H1 (cell line): ENCODE measurements around the gene GRM8. TPM values are rescaled to one million over a fixed set of nuclear protein-coding genes. Genes with fewer than 3 reads are reported as not detected.

Experiments
- CTCF ChIA-PET: fragments of 300-600 bp; sonication (Branson Sonifier 250); formaldehyde crosslinking; loops from one replicate; lab custom pipeline; 2021; ENCODE audit not compliant: partially characterized antibody; lab: Charles Lee
- POLR2A ChIA-PET: fragments of 300-600 bp; sonication (Branson Sonifier 250); formaldehyde crosslinking; loops from one replicate; lab custom pipeline; 2021; ENCODE audit warnings: inconsistent platforms; ENCODE audit not compliant: partially characterized antibody; lab: Charles Lee
- DNase-seq, 2 experiments: peaks; one replicate each; pipeline versions ENCODE4 v3.0.0 to v3.0.0-alpha.2; 2010 to 2022; ENCODE audit warnings: low spot score in 2 of 2, low read depth in 1 of 2, mixed read lengths in 1 of 2
- FAIRE-seq: peaks from 2 replicates; lab custom pipeline; 2011; peaks lifted over from hg19 to GRCh38; lab: Jason Lieb, UNC
- H2AFZ ChIP-seq: 2 replicates; pipeline ENCODE4 v1.8.1; 2012; ENCODE audit warnings: low read length, inconsistent platforms
- H2AK5ac ChIP-seq: 2 replicates; pipeline ENCODE4 v1.6.1; 2013; ENCODE audit warnings: low read depth, low read length
- H2BK120ac ChIP-seq: replicated peaks from 2 replicates; pipeline ENCODE3; 2013; ENCODE audit warnings: low read depth, low read length, inconsistent platforms
- H2BK12ac ChIP-seq: 2 replicates; pipeline ENCODE4 v1.6.1; 2013; ENCODE audit warnings: low read depth, low read length
- H2BK15ac ChIP-seq: 2 replicates; pipeline ENCODE4 v1.6.1; 2013; ENCODE audit warnings: low read length
- H2BK20ac ChIP-seq: 2 replicates; pipeline ENCODE4 v1.6.1; 2013; ENCODE audit warnings: low read length
- H2BK5ac ChIP-seq: 2 replicates; pipeline ENCODE4 v1.6.1; 2013; ENCODE audit warnings: low read depth, low read length
- H3K14ac ChIP-seq: 2 replicates; pipeline ENCODE4 v1.6.1; 2013; ENCODE audit warnings: inconsistent platforms; ENCODE audit not compliant: insufficient read length
- H3K18ac ChIP-seq: 2 replicates; pipeline ENCODE4 v1.6.1; 2013; ENCODE audit warnings: low read length; ENCODE audit errors: extremely low read depth
- H3K23ac ChIP-seq: 2 replicates; pipeline ENCODE4 v1.6.1; 2013; ENCODE audit warnings: inconsistent platforms; ENCODE audit not compliant: insufficient read length
- H3K23me2 ChIP-seq: 2 replicates; pipeline ENCODE4 v1.6.1; 2013; ENCODE audit warnings: low read depth, low read length
- H3K27ac ChIP-seq: 2 replicates; pipeline ENCODE4 v1.6.1; 2011; ENCODE audit warnings: low read depth, low read length, inconsistent platforms
- H3K27me3 ChIP-seq, 4 experiments: replicated peaks in 1 of 4; 1 replicate in 1 of 4; 2 replicates in 3 of 4; pipeline versions ENCODE4 v1.6.1 to v1.8.1; 2011 to 2013; ENCODE audit warnings: low read length in 3 of 4, mild to moderate bottlenecking in 3 of 4, inconsistent platforms in 2 of 4, mixed read lengths in 2 of 4, moderate library complexity in 1 of 4; ENCODE audit not compliant: control insufficient read depth in 3 of 4, insufficient read depth in 3 of 4; ENCODE audit errors: extremely low read depth in 1 of 4
- H3K36me3 ChIP-seq, 4 experiments: 2 replicates each; pipeline versions ENCODE4 v1.6.1 to v1.8.1; 2011 to 2013; ENCODE audit warnings: mild to moderate bottlenecking in 4 of 4, low read length in 3 of 4, moderate library complexity in 2 of 4, control low read depth in 1 of 4, inconsistent platforms in 1 of 4; ENCODE audit not compliant: insufficient read depth in 4 of 4, control insufficient read depth in 2 of 4
- H3K4ac ChIP-seq: replicated peaks from 2 replicates; pipeline ENCODE3; 2013; ENCODE audit warnings: low read length, low read depth, mixed read lengths, inconsistent platforms; ENCODE audit not compliant: insufficient read length
- H3K4me1 ChIP-seq, 4 experiments: replicated peaks in 1 of 4; 1 replicate in 1 of 4; 2 replicates in 3 of 4; pipeline versions ENCODE4 v1.6.1 to v1.8.1; 2011 to 2013; ENCODE audit warnings: low read length in 3 of 4, inconsistent platforms in 2 of 4, mixed read lengths in 1 of 4; ENCODE audit not compliant: insufficient read depth in 4 of 4, control insufficient read depth in 3 of 4
- H3K4me2 ChIP-seq, 2 experiments: 2 replicates each; pipeline versions ENCODE4 v1.6.1 to v1.8.1; 2011 to 2013; ENCODE audit warnings: low read depth in 2 of 2, low read length in 2 of 2, control low read depth in 1 of 2, inconsistent platforms in 1 of 2, mild to moderate bottlenecking in 1 of 2; ENCODE audit not compliant: insufficient read depth in 1 of 2
- H3K4me3 ChIP-seq, 4 experiments: fragments of 200-600, 300-600 bp in 1 of 4; sonication (generic), shearing (Covaris generic), sonication (Bioruptor Twin) in 1 of 4; 2 replicates each; pipeline versions ENCODE4 v1.5.1 to v1.8.1; 2011 to 2016; ENCODE audit warnings: low read length in 4 of 4, low read depth in 3 of 4, control low read depth in 2 of 4, inconsistent platforms in 2 of 4, mild to moderate bottlenecking in 2 of 4, mixed read lengths in 1 of 4, moderate library complexity in 1 of 4; ENCODE audit not compliant: insufficient read depth in 2 of 4; ENCODE audit errors: extremely low read depth in 1 of 4
- H3K56ac ChIP-seq: replicated peaks from 2 replicates; pipeline ENCODE3; 2013; ENCODE audit warnings: low read depth, mild to moderate bottlenecking, mixed read lengths, low read length, inconsistent platforms; ENCODE audit not compliant: insufficient read length
- H3K79me1 ChIP-seq: 2 replicates; pipeline ENCODE4 v1.6.1; 2013; ENCODE audit warnings: low read depth, low read length, control low read depth
- H3K79me2 ChIP-seq, 2 experiments: 2 replicates each; pipeline versions ENCODE4 v1.6.1 to v1.8.1; 2012 to 2013; ENCODE audit warnings: low read length in 2 of 2, mild to moderate bottlenecking in 2 of 2, inconsistent platforms in 1 of 2; ENCODE audit not compliant: insufficient read depth in 2 of 2, control insufficient read depth in 1 of 2
- H3K9ac ChIP-seq, 4 experiments: replicated peaks in 1 of 4; 1 replicate in 1 of 4; 2 replicates in 3 of 4; pipeline versions ENCODE4 v1.6.1 to v1.8.1; 2011 to 2013; ENCODE audit warnings: low read depth in 3 of 4, low read length in 3 of 4, control low read depth in 2 of 4, mild to moderate bottlenecking in 2 of 4, moderate library complexity in 2 of 4, inconsistent platforms in 1 of 4; ENCODE audit errors: extremely low read depth in 1 of 4
- H3K9me3 ChIP-seq, 2 experiments: 2 replicates each; pipeline versions ENCODE4 v1.6.1 to v1.8.1; 2012 to 2013; ENCODE audit warnings: mild to moderate bottlenecking in 2 of 2, moderate library complexity in 2 of 2, control low read depth in 1 of 2, inconsistent platforms in 1 of 2, low read depth in 1 of 2, low read length in 1 of 2, mixed read lengths in 1 of 2; ENCODE audit not compliant: insufficient read depth in 2 of 2
- H4K20me1 ChIP-seq, 2 experiments: replicated peaks in 1 of 2; 2 replicates each; pipeline versions ENCODE3 to v1.8.1; 2011 to 2013; ENCODE audit warnings: inconsistent platforms in 2 of 2, low read length in 2 of 2, mild to moderate bottlenecking in 1 of 2; ENCODE audit not compliant: insufficient read depth in 2 of 2, control insufficient read depth in 1 of 2
- H4K5ac ChIP-seq: 2 replicates; pipeline ENCODE4 v1.6.1; 2013; ENCODE audit warnings: low read length, low read depth, mixed read lengths, inconsistent platforms; ENCODE audit not compliant: insufficient read length
- H4K8ac ChIP-seq: 2 replicates; pipeline ENCODE4 v1.8.0; 2013; ENCODE audit warnings: mild to moderate bottlenecking, moderate library complexity, low read length, inconsistent platforms; ENCODE audit not compliant: insufficient read depth; ENCODE audit errors: extremely low read depth
- H4K91ac ChIP-seq: replicated peaks from 2 replicates; pipeline ENCODE3; 2013; ENCODE audit warnings: low read length, mixed read lengths, inconsistent platforms; ENCODE audit not compliant: insufficient read length
- ASH2L ChIP-seq: fragments of 200-600, 300-600 bp; sonication (generic); IDR thresholded peaks from one replicate; pipeline ENCODE4 v1.7.1; 2017; ENCODE audit warnings: low read length
- CREB1 ChIP-seq: IDR thresholded peaks from 2 replicates; pipeline ENCODE4 v1.6.1; 2012; ENCODE audit warnings: inconsistent platforms
- CTBP2 ChIP-seq: IDR thresholded peaks from 2 replicates; pipeline ENCODE4 v1.7.0; 2011; ENCODE audit warnings: borderline replicate concordance, mild to moderate bottlenecking, moderate library complexity, mixed read lengths, low read length; ENCODE audit not compliant: insufficient read depth, insufficient read length
- EGR1 ChIP-seq: IDR thresholded peaks from 2 replicates; pipeline ENCODE4 v1.6.1; 2011; ENCODE audit warnings: low read depth, low read length, borderline replicate concordance
- EZH2 ChIP-seq: fragments of 200-600 bp; sonication (generic); IDR thresholded peaks from 2 replicates; pipeline ENCODE4 v1.7.1; 2012; ENCODE audit warnings: low read depth, mild to moderate bottlenecking, moderate library complexity, low read length, inconsistent platforms; ENCODE audit not compliant: severe bottlenecking
- KDM4A ChIP-seq: IDR thresholded peaks from one replicate; pipeline ENCODE4 v1.7.1; 2012; ENCODE audit warnings: low read depth, mild to moderate bottlenecking, moderate library complexity, low read length, inconsistent platforms; ENCODE audit not compliant: severe bottlenecking
- POLR2A ChIP-seq, 2 experiments: IDR thresholded peaks; 1 replicate in 1 of 2; 2 replicates in 1 of 2; pipeline ENCODE4 v1.6.1; 2011; ENCODE audit warnings: low read depth in 2 of 2, low read length in 2 of 2, mild to moderate bottlenecking in 2 of 2; ENCODE audit errors: control extremely low read depth in 1 of 2
- RNF2 ChIP-seq: fragments of 200-900, 300-1000 bp; sonication (generic); IDR thresholded peaks from 2 replicates; pipeline ENCODE4 v1.7.1; 2016; ENCODE audit warnings: borderline replicate concordance, low read depth, mild to moderate bottlenecking, antibody characterized with exemption, low read length; ENCODE audit not compliant: poor library complexity, severe bottlenecking; ENCODE audit errors: missing control alignments
- RXRA ChIP-seq: IDR thresholded peaks from 2 replicates; pipeline ENCODE4 v1.6.1; 2011; ENCODE audit warnings: low read depth, mild to moderate bottlenecking, low read length, moderate library complexity; ENCODE audit not compliant: insufficient read depth
- SAP30 ChIP-seq: fragments of 300-600 bp; sonication (generic); IDR thresholded peaks from 2 replicates; pipeline ENCODE4 v1.7.1; 2012; ENCODE audit warnings: low read length, moderate library complexity, mild to moderate bottlenecking, inconsistent platforms; ENCODE audit not compliant: insufficient read depth, insufficient replicate concordance
- SIN3A ChIP-seq, 2 experiments: IDR thresholded peaks in 1 of 2; conservative IDR thresholded peaks in 1 of 2; 2 replicates each; pipeline ENCODE4 v1.6.1; 2011 to 2012; ENCODE audit warnings: low read length in 2 of 2, improper control_type of control experiment in 1 of 2, low read depth in 1 of 2, mild to moderate bottlenecking in 1 of 2
- SIRT6 ChIP-seq: IDR thresholded peaks from one replicate; pipeline ENCODE4 v1.7.1; 2012; ENCODE audit warnings: low read length, inconsistent platforms
- SIX5 ChIP-seq: IDR thresholded peaks from 2 replicates; pipeline ENCODE4 v1.6.1; 2011; ENCODE audit warnings: mild to moderate bottlenecking, low read depth, low read length
- SP2 ChIP-seq: IDR thresholded peaks from 2 replicates; pipeline ENCODE4 v1.6.1; 2012; ENCODE audit warnings: mild to moderate bottlenecking, low read length, inconsistent platforms
- SUZ12 ChIP-seq: fragments of 200-600 bp; sonication (generic); IDR thresholded peaks from 2 replicates; pipeline ENCODE4 v1.6.1; 2012; ENCODE audit warnings: mild to moderate bottlenecking, inconsistent platforms, low read length, moderate library complexity, mixed read lengths
- WGBS, 2 experiments: shearing (Covaris generic) in 1 of 2; methylation state at CpG; one replicate each; pipeline versions ENCODE4 v1.1.6 to v1.1.7; 2013 to 2015; ENCODE audit warnings: low lambda C conversion rate in 2 of 2, mixed read lengths in 2 of 2, inconsistent platforms in 1 of 2, low coverage in 1 of 2, missing lambda C conversion rate in 1 of 2; ENCODE audit not compliant: insufficient replicate concordance in 2 of 2, insufficient coverage in 1 of 2, insufficient read length in 1 of 2; ENCODE audit errors: extremely low coverage in 1 of 2, missing lambda C conversion rate in 1 of 2; 5-methylcytosine and 5-hydroxymethylcytosine counted together
- polyA plus RNA-seq, 7 experiments: library from polyadenylated mRNA; depleted of rRNA in 3 of 7; stranded (reverse) in 5 of 7; unstranded in 2 of 7; fragments of >200 nt in 5 of 7; fragments of 200-250 nt in 2 of 7; gene quantifications; 1 replicate in 5 of 7; 2 replicates in 1 of 7; 4 replicates in 1 of 7; pipeline versions ENCODE4 v1.2.1 to v1.2.3, GENCODE V29; 2011 to 2013; ENCODE audit warnings: missing spikeins in 2 of 7, mixed read lengths in 2 of 7
- total RNA-seq: library from RNA; stranded (reverse); fragmentation: NEBNext Ultra II Directional; extraction: Animal tissue kit (Norgen Biotek cat#: 25700); gene quantifications from 2 replicates; pipeline ENCODE4 v1.2.1, GENCODE V29; 2021

The GRM8 gene
- total and polyA plus RNA-seq, 2 of the 8 experiments (the other 6 are each of a cell fraction or from before 2014, with no cell fraction given), result 2.6 to 2.8 TPM

DNA sequence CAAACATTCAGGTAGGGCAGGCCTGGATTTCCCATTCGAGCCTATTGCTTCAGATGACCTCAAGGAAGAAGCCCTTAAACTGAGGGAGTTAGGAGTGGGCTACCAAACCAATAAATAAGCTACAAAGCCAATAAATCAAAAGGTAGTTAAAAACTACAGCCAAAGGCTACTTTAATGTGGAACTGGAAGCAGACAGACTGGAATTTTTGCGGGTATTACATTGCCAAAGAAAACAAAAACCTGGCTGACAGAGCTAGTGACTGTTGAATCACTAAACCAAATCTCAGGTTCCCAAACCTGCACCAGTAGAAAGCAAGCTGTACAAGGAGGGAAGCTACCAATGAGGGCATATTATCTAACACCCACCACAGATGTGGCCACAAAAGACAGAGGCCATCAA lies 315.6 kb downstream of the GRM8 start:
- H3K18ac ChIP-seq, result no peak overlapping the region
- no peak for DNase-seq
- no peak overlapping the region for H3K56ac ChIP-seq
- no peak overlapping the region for H2BK120ac ChIP-seq
- POLR2A ChIA-PET, result no interaction called here
- H4K8ac ChIP-seq, result no peak overlapping the region
- no peaks in the 10 kb centered on the region for H3K23me2 ChIP-seq
- H4K5ac ChIP-seq, result no peak overlapping the region
- H3K36me3 ChIP-seq, result no peaks in the 10 kb centered on the region
- H2BK15ac ChIP-seq, result no peak overlapping the region
- H3K4me2 ChIP-seq, result no peak overlapping the region
- no peak overlapping the region for H3K14ac ChIP-seq
- CTCF ChIA-PET, result interaction anchor here (1.7 kb wide), 1 partner anchor 37 kb away, joined by 3 read pairs; no protein-coding TSS in a partner anchor
- no peak overlapping the region for H2BK20ac ChIP-seq
- no peak for FAIRE-seq
- no peaks in the 10 kb centered on the region for H3K79me1 ChIP-seq
- H4K20me1 ChIP-seq, result no peaks in the 10 kb centered on the region
- no peak overlapping the region for H3K4ac ChIP-seq
- H3K27me3 ChIP-seq, result no peaks in the 10 kb centered on the region
- H3K4me1 ChIP-seq, result no peaks in the 10 kb centered on the region
- no peak overlapping the region for H3K4me3 ChIP-seq
- no peak overlapping the region for H3K27ac ChIP-seq
- H2BK12ac ChIP-seq, result no peak overlapping the region
- no peak overlapping the region for H2AFZ ChIP-seq
- H3K23ac ChIP-seq, result no peak overlapping the region
- no peak overlapping the region for H3K9ac ChIP-seq
- no peaks in the 10 kb centered on the region for H3K9me3 ChIP-seq
- no peak overlapping the region for H2BK5ac ChIP-seq
- H4K91ac ChIP-seq, result no peak overlapping the region
- WGBS, 2 experiments, result 90% methylated on average over 2 of the region's 2 CpGs; no CpG with 5 or more reads in 1 of the 2 experiments
- H3K79me2 ChIP-seq, result no peaks in the 10 kb centered on the region
- H2AK5ac ChIP-seq, result no peak overlapping the region
- TF ChIP-seq KDM4A, result no peak
- TF ChIP-seq EGR1, result no peak
- TF ChIP-seq SIRT6, result no peak
- no peak for TF ChIP-seq SP2
- no peak for TF ChIP-seq SIN3A (conservative IDR thresholded peaks at IDR 0.05 in 1 of 2, IDR thresholded peaks at IDR 0.05 in 1 of 2; ENCODE audit: low read depth in 1 of 2, low read length in 2 of 2)
- no peak for TF ChIP-seq RXRA
- no peak for TF ChIP-seq ASH2L
- no peak for TF ChIP-seq SIX5
- no peak for TF ChIP-seq SUZ12
- no peak for TF ChIP-seq SAP30
- no peak for TF ChIP-seq EZH2
- TF ChIP-seq POLR2A (IDR thresholded peaks at IDR 0.05; ENCODE audit: control extremely low read depth in 1 of 2, low read depth in 2 of 2, low read length in 2 of 2), result no peak
- TF ChIP-seq CTBP2, result no peak
- TF ChIP-seq CREB1, result no peak
- no peak for TF ChIP-seq RNF2
